ENCODE results near the gene SLC6A5. TPM values are rescaled to one million over a fixed set of nuclear protein-coding genes. Genes with fewer than 3 reads are reported as not detected.

SLC6A5 gene
- total and polyA plus RNA-seq, 9 of the 15 experiments (the other 6 are each of a cell fraction or from before 2014, with no cell fraction given) = 0.08 TPM; not detected in 8

- Histone ChIP-seq H3K4me1 (replicated peaks in 1 of 2; ENCODE audit: control insufficient read depth in 2 of 2, insufficient read depth in 2 of 2, low read length in 2 of 2) (no peaks in the 10 kb centered on the region; a peak in 1 of 5 replicates), H3K9me3 (replicated peaks; ENCODE audit: control insufficient read depth, insufficient read depth, low read depth, low read length) (no peaks in the 10 kb centered on the region), H4K20me1 (replicated peaks; ENCODE audit: control insufficient read depth, insufficient read depth, low read length) (no peaks in the 10 kb centered on the region), H3K27me3 (ENCODE audit: control insufficient read depth in 2 of 2, insufficient read depth in 2 of 2, low read length in 2 of 2) (peaks cover 3 to 26% of the 10 kb centered on the region in 2 experiments; a peak in 3 of 5 replicates), H2AFZ (ENCODE audit: low read depth, low read length) (no peak overlapping the region), H3K79me2 (ENCODE audit: control insufficient read depth, insufficient read depth, low read length) (no peaks in the 10 kb centered on the region), H3K9me1 (ENCODE audit: control insufficient read depth, insufficient read depth, low read length) (no peaks in the 10 kb centered on the region), H3K27ac (ENCODE audit: extremely low read depth, low read depth, low read length) (no peak overlapping the region), H3K36me3 (ENCODE audit: control insufficient read depth, insufficient read depth, low read length) (no peaks in the 10 kb centered on the region), H3K4me3 (no peak overlapping the region), H3K9ac (ENCODE audit: insufficient read depth in 1 of 2, low read depth in 2 of 2, low read length in 2 of 2) (no peak overlapping the region), H3K4me2 (ENCODE audit: insufficient read depth, low read length) (no peak overlapping the region)
- ChIA-PET CTCF (ENCODE audit: low intra/inter-chr PET ratio) (interaction anchor here (0.6 kb wide), 1 partner anchor 20 kb away, joined by 4 read pairs; no protein-coding TSS in a partner anchor), POLR2A (no interaction called here)
- no peak for TF ChIP-seq HMG20B (CRISPR knock-in tag; IDR thresholded peaks at IDR 0.05)
- no peak for FAIRE-seq
- intact Hi-C loops (cut with micrococcal nuclease) = loop anchor here (5.0 kb wide), 1 partner anchor 544 kb away; no protein-coding TSS in a partner anchor
- in situ Hi-C loops (cut with MboI) = no loop called here
- DNase-seq (ENCODE audit: extremely low read depth in 1 of 4, low spot score in 3 of 4) = no peak
- no peak for ATAC-seq
- BruUV-seq (replicated peaks) = no TSS peak
- WGBS (ENCODE audit: insufficient coverage, low coverage, missing lambda C conversion rate) = 2% methylated on average over 21 of the region's 21 CpGs
These were observed 71.6 kb downstream of the SLC6A5 start for GRCh38 chr11:20670932-20671403.

DNA sequence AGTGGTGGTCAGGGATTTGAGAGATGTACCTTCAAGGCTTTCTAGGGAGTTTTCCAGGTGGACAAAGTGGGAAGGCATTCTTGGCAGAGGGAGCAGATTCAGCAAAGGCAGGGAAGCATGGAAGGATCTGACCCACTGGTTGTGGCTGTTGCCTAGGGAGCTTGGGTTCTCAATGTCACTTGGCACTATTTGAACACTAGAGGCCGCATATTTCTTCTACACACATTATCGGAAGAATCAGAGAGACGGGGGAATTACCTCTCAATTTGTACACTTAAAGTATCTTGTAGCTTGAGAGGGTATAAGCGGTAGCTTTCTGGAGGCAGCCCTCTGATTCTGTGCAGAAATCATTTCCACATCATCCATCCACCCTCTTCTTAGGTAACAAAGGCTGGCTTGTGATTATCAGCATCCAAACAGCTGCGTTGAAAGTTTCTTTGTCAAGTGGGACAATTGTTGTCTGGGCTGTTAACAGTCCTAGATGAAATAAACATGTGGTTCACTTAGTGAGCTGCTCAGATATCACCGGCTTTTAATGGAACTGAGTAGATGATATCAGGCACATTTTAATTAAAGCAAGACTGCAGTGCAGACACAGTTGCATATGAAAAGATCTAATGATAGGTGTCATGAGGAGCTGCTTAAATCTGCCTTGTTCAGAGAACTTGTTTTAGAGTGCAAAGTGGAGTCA is 72.6 kb downstream of the SLC6A5 start:
- ChIA-PET CTCF (ENCODE audit: low intra/inter-chr PET ratio) (interaction anchor here (0.6 kb wide), 1 partner anchor 21 kb away, joined by 4 read pairs; no protein-coding TSS in a partner anchor), POLR2A (no interaction called here)
- DNase-seq (ENCODE audit: extremely low read depth in 1 of 4, low spot score in 3 of 4) = peak in 3 of 4 experiments; percentile 4 to 26 (median 19)
- 3% methylated on average over 6 of the region's 6 CpGs for WGBS (ENCODE audit: insufficient coverage, low coverage, missing lambda C conversion rate)
- intact Hi-C loops (cut with micrococcal nuclease) (loop anchor here (5.0 kb wide), 1 partner anchor 545 kb away; no protein-coding TSS in a partner anchor), in situ Hi-C loops (cut with MboI) (no loop called here)
- Histone ChIP-seq H3K9ac (ENCODE audit: insufficient read depth in 1 of 2, low read depth in 2 of 2, low read length in 2 of 2) (no peak overlapping the region), H2AFZ (ENCODE audit: low read depth, low read length) (no peak overlapping the region), H3K36me3 (ENCODE audit: control insufficient read depth, insufficient read depth, low read length) (no peaks in the 10 kb centered on the region), H3K4me2 (ENCODE audit: insufficient read depth, low read length) (no peak overlapping the region), H3K4me3 (no peak overlapping the region), H4K20me1 (replicated peaks; ENCODE audit: control insufficient read depth, insufficient read depth, low read length) (no peaks in the 10 kb centered on the region), H3K9me3 (replicated peaks; ENCODE audit: control insufficient read depth, insufficient read depth, low read depth, low read length) (no peaks in the 10 kb centered on the region), H3K79me2 (ENCODE audit: control insufficient read depth, insufficient read depth, low read length) (no peaks in the 10 kb centered on the region), H3K27me3 (ENCODE audit: control insufficient read depth in 2 of 2, insufficient read depth in 2 of 2, low read length in 2 of 2) (peaks cover 3 to 26% of the 10 kb centered on the region in 2 experiments; a peak in 3 of 5 replicates), H3K27ac (ENCODE audit: extremely low read depth, low read depth, low read length) (no peak overlapping the region), H3K9me1 (ENCODE audit: control insufficient read depth, insufficient read depth, low read length) (no peaks in the 10 kb centered on the region), H3K4me1 (replicated peaks in 1 of 2; ENCODE audit: control insufficient read depth in 2 of 2, insufficient read depth in 2 of 2, low read length in 2 of 2) (no peaks in the 10 kb centered on the region; a peak in 1 of 5 replicates)
- BruUV-seq (replicated peaks) = no TSS peak
- FAIRE-seq = no peak
- peak; percentile 73 for ATAC-seq
- TF ChIP-seq FOXA3 (CRISPR knock-in tag; conservative IDR thresholded peaks at IDR 0.05 in 1 of 2, IDR thresholded peaks at IDR 0.05 in 1 of 2) (no peak), JUND (IDR thresholded peaks at IDR 0.05; ENCODE audit: borderline replicate concordance, low read depth, low read length) (no peak), JUND (tag; IDR thresholded peaks at IDR 0.05; ENCODE audit: borderline replicate concordance, low read depth, low read length) (no peak), KDM1A (IDR thresholded peaks at IDR 0.05) (no peak), U2AF1 (optimal IDR thresholded peaks at IDR 0.05; ENCODE audit: low read depth, low read length) (no peak)
- TF ChIP-seq, protein P1, sequence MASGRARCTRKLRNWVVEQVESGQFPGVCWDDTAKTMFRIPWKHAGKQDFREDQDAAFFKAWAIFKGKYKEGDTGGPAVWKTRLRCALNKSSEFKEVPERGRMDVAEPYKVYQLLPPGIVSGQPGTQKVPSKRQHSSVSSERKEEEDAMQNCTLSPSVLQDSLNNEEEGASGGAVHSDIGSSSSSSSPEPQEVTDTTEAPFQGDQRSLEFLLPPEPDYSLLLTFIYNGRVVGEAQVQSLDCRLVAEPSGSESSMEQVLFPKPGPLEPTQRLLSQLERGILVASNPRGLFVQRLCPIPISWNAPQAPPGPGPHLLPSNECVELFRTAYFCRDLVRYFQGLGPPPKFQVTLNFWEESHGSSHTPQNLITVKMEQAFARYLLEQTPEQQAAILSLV (tag; IDR thresholded peaks at IDR 0.05) = no peak
- TF ChIP-seq, protein P2, sequence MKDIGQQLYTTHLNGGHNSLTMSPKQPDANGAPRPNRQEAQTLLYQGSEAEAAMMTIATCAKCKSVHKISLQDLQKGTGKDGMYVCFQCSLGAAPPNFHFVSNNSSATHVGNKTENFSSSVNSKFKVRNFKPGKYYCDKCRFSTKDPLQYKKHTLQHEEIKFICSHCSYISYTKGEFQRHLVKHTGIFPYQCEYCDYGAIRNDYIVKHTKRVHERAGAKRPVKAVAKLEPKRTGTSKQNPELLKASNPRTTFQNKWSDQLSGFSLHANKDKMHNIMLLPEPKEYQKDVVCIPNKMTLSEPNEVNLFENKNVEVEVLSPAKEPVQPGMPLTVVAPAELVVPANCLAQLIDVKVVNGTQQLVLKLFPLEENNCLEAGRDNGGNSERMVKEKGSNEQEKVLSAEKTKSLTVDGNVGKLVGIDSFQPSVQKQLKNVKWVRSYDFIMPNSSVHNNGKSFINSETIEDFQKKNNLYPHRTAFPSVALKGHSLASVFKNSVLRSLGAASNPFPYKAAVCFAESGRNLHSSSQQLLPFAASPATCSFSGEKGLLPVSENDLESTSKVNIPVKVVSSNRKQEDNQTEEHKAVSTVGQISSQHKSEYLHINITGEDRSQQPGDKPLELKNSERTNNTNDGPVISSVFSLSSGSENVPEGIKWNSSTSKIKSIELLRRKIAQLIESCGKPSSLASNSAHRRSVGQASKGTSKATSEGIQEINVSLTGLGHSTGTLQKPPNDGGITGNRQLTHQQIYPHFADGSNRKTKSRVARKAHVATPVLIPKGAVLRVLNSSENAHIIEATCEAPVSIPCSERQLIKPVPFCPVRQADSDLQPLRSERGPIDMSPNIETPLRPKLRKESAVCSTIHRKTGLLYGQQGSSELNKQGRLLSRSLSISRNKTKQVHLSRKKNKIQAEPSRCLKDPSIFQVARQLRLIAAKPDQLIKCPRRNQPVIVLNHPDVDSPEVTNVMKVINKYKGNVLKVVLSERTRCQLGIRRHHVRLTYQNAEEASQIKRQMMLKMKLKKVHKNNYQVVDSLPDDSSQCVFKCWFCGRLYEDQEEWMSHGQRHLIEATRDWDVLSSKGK (CRISPR knock-in tag; IDR thresholded peaks at IDR 0.05) = no peak

Measured in K562 (cell line).